Effector memory CD4-positive, alpha-beta T cell (primary cell): ENCODE results near the gene PRKG1.

ENCODE experiments used
- DNase-seq, 3 donors: peaks; one replicate each; pipeline ENCODE4 v3.0.0-alpha.2; 2020
- H3K27ac ChIP-seq: 2 replicates; pipeline ENCODE4 v1.7.0; 2013; ENCODE audit warnings: mild to moderate bottlenecking, low read length, moderate library complexity; ENCODE audit not compliant: insufficient read depth, poor library complexity, severe bottlenecking
- H3K27me3 ChIP-seq: replicated peaks from 2 replicates; pipeline ENCODE4 v1.7.0; 2013; ENCODE audit warnings: mild to moderate bottlenecking, low read length; ENCODE audit not compliant: insufficient read depth, control insufficient read depth, poor library complexity, severe bottlenecking
- H3K36me3 ChIP-seq: 2 replicates; pipeline ENCODE4 v1.7.0; 2013; ENCODE audit warnings: mild to moderate bottlenecking, low read length, moderate library complexity; ENCODE audit not compliant: control insufficient read depth, insufficient read depth
- H3K4me1 ChIP-seq: 2 replicates; pipeline ENCODE4 v1.7.0; 2013; ENCODE audit warnings: low read length, mild to moderate bottlenecking; ENCODE audit not compliant: control insufficient read depth, insufficient read depth, poor library complexity, severe bottlenecking
- H3K4me3 ChIP-seq: 2 replicates; pipeline ENCODE4 v1.7.0; 2013; ENCODE audit warnings: low read length, low read depth, mild to moderate bottlenecking; ENCODE audit not compliant: insufficient read depth, poor library complexity, severe bottlenecking
- H3K9me3 ChIP-seq: 2 replicates; pipeline ENCODE4 v1.7.0; 2013; ENCODE audit warnings: mild to moderate bottlenecking, low read length, moderate library complexity; ENCODE audit not compliant: control insufficient read depth

The PRKG1 gene

DNA sequence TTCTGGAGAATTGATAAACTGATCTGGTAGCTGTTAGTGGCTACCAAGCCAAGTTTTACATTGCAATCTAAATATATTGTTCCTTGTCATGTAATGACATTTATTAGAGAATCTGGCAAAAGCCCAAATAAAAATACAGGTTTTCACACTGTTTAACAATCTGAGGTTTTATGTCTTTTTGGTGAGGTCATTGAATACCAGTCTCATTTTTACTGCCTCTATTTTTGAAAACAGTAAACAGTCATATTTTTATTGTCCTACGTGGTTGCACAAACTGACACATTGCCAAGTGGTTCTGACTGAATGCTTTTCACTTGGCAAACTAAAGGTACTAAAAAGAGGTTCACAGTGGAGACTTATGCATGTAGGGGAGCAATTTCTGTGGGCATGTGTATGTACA lies 157.5 kb downstream of the PRKG1 start:
- Histone ChIP-seq H3K4me3 (no peak overlapping the region), H3K9me3 (no peaks in the 10 kb centered on the region), H3K36me3 (no peaks in the 10 kb centered on the region), H3K27ac (no peak overlapping the region), H3K27me3 (no peaks in the 10 kb centered on the region), H3K4me1 (no peaks in the 10 kb centered on the region)
- DNase-seq, result no peak

DNA sequence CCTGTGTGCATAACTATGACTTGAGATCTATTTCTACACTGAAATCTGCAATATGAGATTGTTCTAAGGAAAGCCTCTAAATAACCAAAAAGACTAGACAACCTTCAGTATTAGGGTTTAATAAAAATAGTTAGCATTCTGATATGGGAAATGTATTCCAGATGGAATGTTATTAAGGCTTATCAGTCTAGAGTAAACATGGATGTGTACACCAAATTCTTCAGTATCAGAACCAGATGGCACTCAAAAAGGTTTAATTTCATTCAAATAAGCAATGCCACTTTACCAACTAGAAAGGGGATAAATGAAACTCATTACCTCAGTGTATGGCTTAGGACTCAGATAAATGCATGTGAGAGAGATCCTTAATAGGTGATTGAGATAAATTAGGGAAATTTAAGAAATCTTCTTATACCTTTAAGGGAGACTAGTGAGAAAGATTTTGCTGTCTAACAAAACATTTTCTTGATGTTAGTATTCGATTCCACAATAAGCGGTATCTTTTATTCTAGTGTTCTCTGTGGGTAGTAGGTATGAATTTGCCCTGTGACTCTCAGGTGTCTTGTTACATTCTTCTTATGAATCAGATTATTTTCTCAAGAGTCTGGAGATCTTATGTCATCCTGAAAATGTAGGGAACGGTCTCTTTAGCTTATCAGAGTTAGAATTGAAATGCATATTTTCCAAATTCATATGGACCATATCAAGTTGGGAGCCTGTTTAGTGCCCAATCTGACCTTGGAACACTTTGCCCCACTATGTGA lies 159.2 kb downstream of the PRKG1 start:
- no peak for DNase-seq
- H3K36me3 ChIP-seq, result no peaks in the 10 kb centered on the region
- no peak overlapping the region for H3K27ac ChIP-seq
- H3K4me1 ChIP-seq, result no peaks in the 10 kb centered on the region
- no peaks in the 10 kb centered on the region for H3K9me3 ChIP-seq
- no peak overlapping the region for H3K4me3 ChIP-seq
- H3K27me3 ChIP-seq, result no peaks in the 10 kb centered on the region

DNA sequence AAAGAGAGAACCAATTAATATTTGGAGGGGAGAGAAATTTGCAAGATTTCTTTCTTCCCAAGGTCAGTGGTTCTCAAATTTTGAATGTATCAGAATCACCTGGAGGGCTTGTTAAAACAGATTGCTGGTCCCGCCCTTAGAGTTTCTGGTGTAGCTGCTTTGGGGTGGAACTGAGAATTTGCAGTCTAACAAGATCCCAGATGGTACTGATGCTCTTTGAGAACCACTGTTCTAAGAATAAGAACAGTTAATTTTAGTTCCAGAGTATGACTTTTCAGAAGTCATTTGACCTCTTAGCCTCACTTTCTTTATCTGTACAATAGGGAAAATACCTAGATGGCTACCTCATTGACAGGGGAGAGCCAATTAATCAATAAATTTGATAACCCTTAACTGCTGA lies 161.6 kb downstream of the PRKG1 start:
- DNase-seq, result no peak
- no peaks in the 10 kb centered on the region for H3K27me3 ChIP-seq
- H3K27ac ChIP-seq, result no peak overlapping the region
- H3K9me3 ChIP-seq, result no peaks in the 10 kb centered on the region
- no peaks in the 10 kb centered on the region for H3K36me3 ChIP-seq
- no peak overlapping the region for H3K4me3 ChIP-seq
- H3K4me1 ChIP-seq, result no peaks in the 10 kb centered on the region

DNA sequence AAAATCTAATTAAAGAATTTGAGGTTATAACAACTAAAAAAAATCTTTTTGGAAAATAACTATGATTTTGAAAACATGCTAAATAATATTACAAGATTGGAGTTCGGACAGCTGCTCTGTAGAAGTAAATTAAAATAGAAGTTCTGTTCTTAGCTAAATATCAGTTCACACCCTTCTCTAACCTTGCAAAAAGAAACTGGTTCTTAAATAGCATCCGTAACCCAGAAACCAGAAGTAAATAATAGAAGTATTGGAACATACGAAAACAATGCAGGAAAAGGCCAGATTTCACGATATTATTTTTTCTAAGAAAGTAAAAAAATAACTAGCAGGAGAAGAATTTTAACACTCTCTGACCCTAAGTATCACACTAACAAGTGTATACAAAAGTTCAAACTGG lies 164.7 kb downstream of the PRKG1 start:
- no peaks in the 10 kb centered on the region for H3K36me3 ChIP-seq
- H3K4me1 ChIP-seq, result no peaks in the 10 kb centered on the region
- no peaks in the 10 kb centered on the region for H3K27me3 ChIP-seq
- H3K27ac ChIP-seq, result no peak overlapping the region
- H3K9me3 ChIP-seq, result no peaks in the 10 kb centered on the region
- H3K4me3 ChIP-seq, result no peak overlapping the region
- DNase-seq, result no peak

DNA sequence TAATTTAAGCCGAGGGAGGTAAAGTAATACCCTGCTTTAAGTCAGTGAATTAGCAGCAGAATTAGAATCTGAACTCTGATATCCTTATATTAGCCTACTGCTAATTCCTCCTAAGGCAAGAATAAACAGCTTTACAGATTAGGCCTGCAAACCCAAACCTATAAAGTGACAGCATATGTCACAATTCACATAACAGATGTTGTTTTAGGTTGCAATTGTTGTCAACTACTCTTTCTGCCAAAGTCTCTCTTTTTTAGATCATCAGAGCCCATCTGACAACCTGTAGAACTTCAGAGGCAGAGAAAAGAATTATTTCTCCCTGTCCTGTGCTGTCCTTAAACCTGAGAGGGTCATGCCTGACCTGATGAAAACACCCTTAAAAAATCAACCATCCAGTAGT lies 167.2 kb downstream of the PRKG1 start:
- DNase-seq, result no peak
- Histone ChIP-seq H3K4me3 (no peak overlapping the region), H3K36me3 (no peaks in the 10 kb centered on the region), H3K27ac (no peak overlapping the region), H3K4me1 (no peaks in the 10 kb centered on the region), H3K27me3 (no peaks in the 10 kb centered on the region), H3K9me3 (no peaks in the 10 kb centered on the region)

DNA sequence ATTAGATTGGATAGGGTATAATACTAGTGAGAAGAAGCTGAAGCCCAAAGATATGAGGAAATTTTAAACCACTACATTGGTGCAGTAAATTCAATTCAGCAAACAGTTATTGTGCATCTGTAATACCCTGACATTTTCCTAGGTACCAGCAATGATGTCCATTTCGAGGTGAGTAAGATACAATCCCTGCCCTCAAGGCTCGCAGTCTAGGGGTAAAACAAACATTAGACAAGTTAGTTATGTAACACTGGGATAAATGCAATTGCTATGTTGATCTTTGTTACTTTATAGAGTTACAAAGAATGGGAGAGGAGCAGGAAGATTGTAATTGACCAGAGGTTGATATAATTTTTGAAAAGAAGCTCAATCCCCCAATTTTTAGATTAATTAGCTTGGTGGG lies 168.1 kb downstream of the PRKG1 start:
- Histone ChIP-seq H3K4me3 (no peak overlapping the region), H3K4me1 (no peaks in the 10 kb centered on the region), H3K36me3 (no peaks in the 10 kb centered on the region), H3K27me3 (no peaks in the 10 kb centered on the region), H3K9me3 (no peaks in the 10 kb centered on the region), H3K27ac (no peak overlapping the region)
- DNase-seq, result no peak

DNA sequence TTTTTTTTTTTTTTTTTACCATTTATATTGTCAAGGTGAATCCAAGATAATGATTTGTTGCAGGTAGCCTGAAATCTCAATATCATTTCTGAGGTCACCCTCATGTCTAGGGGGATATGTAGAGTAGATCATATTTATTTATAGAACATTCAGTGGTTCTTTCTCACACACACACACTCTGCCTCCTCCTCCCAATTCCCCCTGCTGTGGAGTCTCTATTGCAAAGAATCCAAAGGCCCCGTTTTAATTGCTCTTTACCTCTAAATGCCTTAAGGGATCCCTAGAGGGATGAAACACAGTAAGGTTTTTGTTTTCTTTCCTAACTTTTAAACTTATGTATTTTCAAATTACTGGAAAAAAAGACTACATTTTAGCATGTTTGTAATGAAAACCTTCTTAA lies 170.0 kb downstream of the PRKG1 start:
- Histone ChIP-seq H3K36me3 (no peaks in the 10 kb centered on the region), H3K9me3 (no peaks in the 10 kb centered on the region), H3K4me3 (no peak overlapping the region), H3K4me1 (no peaks in the 10 kb centered on the region), H3K27me3 (no peaks in the 10 kb centered on the region), H3K27ac (no peak overlapping the region)
- no peak for DNase-seq

DNA sequence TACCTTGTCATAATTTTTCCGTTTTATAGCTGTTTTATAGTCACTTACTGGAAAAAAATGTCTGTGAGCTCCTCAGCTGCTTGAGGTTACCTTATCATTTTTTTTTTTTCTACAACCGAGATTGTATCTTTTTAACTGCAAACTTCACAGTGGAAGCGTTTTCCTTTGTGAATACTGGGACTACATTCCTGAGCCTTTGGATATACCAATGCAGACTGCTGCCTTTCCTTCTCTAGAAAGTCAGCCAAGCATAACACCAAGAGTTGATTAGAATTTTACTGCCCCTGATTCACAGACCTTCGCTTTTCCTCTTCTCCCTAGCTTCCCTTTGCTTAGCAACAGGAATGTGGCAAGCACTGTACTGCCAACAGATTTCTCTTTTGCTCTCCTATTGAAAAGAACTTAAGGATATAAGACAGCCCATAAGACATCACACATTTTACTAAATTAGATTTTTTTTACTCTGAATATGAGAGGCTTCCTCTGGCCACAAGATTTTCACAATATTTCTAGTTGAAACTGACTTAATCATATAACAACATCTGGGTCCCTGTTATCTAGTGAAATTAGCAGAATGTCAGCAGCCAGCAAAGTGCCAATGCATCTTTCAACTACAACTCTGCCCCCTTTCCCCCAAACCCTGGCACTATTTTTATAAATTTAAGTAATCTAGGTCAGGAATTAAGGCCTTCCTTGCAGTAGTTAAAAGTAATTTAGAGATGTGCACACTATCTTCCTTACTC lies 170.6 kb downstream of the PRKG1 start:
- Histone ChIP-seq H3K36me3 (no peaks in the 10 kb centered on the region), H3K27me3 (no peaks in the 10 kb centered on the region), H3K27ac (no peak overlapping the region), H3K9me3 (no peaks in the 10 kb centered on the region), H3K4me3 (no peak overlapping the region), H3K4me1 (no peaks in the 10 kb centered on the region)
- DNase-seq, result no peak

DNA sequence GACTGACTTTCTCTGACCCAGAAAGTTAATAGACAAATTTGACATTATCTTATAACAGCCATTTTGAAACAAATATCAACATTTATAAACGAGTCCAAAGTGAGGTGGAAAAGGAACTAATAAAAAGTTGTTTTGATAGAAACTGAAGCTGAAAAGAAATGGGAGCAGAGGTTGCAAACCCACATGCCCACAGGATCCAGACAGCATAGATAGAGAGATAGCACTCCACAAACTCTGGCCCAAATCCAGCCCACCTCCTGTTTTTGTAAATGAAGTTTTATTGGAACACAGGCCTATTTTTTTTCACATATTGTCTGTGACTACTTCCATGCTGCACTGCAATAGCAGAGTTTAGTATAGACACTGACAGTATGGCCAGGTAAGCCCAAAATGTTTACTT lies 171.9 kb downstream of the PRKG1 start:
- no peak overlapping the region for H3K4me3 ChIP-seq
- H3K36me3 ChIP-seq, result no peaks in the 10 kb centered on the region
- no peaks in the 10 kb centered on the region for H3K27me3 ChIP-seq
- DNase-seq, result no peak
- H3K27ac ChIP-seq, result no peak overlapping the region
- H3K4me1 ChIP-seq, result no peaks in the 10 kb centered on the region
- H3K9me3 ChIP-seq, result no peaks in the 10 kb centered on the region

DNA sequence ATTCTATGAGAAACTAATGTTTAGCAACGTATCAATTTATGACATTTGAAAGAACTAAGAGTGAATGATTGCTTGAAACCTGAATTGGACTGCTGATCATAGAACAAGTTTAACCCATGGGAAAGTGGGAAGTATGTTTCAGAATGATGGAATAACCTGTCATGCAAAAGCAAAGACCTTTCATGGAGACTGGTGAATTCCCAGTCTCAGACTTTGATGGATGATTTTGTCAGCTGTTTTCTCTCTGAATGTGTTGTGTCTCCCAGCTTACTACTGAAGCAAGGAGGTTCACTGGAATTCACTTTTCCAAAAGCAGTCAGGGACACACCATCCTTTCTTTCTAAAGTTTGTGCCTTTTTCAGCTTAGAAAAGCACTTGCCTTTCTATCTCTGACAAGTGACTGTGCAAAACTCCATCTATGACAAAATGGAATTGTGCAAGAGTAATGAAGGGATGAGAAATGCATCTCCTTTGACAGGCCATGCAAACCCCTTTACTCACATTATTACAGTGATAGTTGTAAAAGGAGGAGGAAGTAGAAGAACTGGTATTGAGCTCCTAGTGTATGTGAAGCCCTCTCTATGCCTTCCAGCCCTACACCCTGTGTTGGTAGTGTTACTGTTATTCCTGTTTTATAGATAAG lies 176.1 kb downstream of the PRKG1 start:
- H3K36me3 ChIP-seq, result no peaks in the 10 kb centered on the region
- no peak for DNase-seq
- no peaks in the 10 kb centered on the region for H3K4me1 ChIP-seq
- no peak overlapping the region for H3K27ac ChIP-seq
- no peaks in the 10 kb centered on the region for H3K27me3 ChIP-seq
- no peaks in the 10 kb centered on the region for H3K9me3 ChIP-seq
- H3K4me3 ChIP-seq, result no peak overlapping the region
